22Rv1 (cell line): Measurements from ENCODE around the gene FADS2.

Experiments used
- H3K27ac ChIP-seq: fragments of 450-650 bp; 2 replicates; pipeline ENCODE4 v1.5.1; 2017
- CTCF ChIP-seq: fragments of 450-650 bp; IDR thresholded peaks from 2 replicates; pipeline ENCODE4 v1.5.1; 2017; ENCODE audit warnings: mild to moderate bottlenecking
- ZFX ChIP-seq: fragments of 450-650 bp; IDR thresholded peaks from 2 replicates; pipeline ENCODE4 v1.6.1; 2017; ENCODE audit warnings: antibody characterized with exemption, borderline replicate concordance

FADS2 gene

DNA sequence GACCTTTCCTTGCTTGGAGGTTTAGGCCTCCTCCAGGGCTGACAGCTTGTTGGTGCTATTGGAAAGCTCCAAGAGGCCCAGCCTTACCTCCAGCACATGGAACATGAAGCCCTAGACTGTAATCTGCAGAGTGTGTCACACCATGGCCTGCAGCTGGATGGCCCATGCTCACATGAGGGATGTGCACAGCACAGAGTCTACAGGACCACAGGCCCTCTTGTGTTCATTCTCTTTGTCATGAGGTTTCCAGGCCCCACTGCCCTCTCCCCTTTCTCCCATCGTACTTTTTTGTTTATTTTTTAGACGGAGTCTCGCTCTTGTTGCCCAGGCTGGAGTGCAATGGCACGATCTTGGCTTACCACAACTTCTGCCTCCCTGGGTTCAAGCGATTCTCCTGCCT lies 21.3 kb upstream of the FADS2 start:
- no peak for TF ChIP-seq ZFX
- no peak for TF ChIP-seq CTCF
- no peak overlapping the region for H3K27ac ChIP-seq

- H3K27ac ChIP-seq = no peak overlapping the region
- no peak for TF ChIP-seq CTCF
- TF ChIP-seq ZFX = no peak
Measured at GRCh38 chr11:61810671-61811175, 17.4 kb upstream of the FADS2 start.

DNA sequence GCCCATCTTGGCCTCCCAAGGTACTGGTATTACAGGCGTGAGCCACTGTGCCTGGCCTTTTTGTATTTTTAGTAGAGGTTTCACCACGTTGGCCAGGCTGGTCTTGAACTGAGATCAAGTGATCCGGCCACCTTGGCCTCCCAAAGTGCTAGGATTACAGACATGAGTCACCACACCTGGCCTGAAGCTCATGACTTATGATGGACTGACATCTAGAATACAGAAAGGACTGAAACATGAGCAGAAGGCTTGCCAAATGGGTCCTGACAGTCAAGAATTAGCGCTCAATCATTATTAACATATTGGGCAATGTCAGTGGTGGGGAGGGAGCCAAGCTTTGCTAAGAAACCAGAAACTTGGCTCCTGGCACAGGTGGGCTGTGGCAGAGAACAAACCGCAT lies 16.3 kb upstream of the FADS2 start:
- H3K27ac ChIP-seq = no peak overlapping the region
- TF ChIP-seq ZFX (no peak), CTCF (no peak)

- TF ChIP-seq ZFX = no peak
- TF ChIP-seq CTCF = no peak
- peak overlapping the region; percentile 99 for H3K27ac ChIP-seq
Measured at GRCh38 chr11:61812736-61813411, 15.2 kb upstream of the FADS2 start.

- TF ChIP-seq ZFX (no peak), CTCF (no peak)
- H3K27ac ChIP-seq = peak overlapping the region; percentile 99
Measured at GRCh38 chr11:61814247-61814957, 13.7 kb upstream of the FADS2 start.

DNA sequence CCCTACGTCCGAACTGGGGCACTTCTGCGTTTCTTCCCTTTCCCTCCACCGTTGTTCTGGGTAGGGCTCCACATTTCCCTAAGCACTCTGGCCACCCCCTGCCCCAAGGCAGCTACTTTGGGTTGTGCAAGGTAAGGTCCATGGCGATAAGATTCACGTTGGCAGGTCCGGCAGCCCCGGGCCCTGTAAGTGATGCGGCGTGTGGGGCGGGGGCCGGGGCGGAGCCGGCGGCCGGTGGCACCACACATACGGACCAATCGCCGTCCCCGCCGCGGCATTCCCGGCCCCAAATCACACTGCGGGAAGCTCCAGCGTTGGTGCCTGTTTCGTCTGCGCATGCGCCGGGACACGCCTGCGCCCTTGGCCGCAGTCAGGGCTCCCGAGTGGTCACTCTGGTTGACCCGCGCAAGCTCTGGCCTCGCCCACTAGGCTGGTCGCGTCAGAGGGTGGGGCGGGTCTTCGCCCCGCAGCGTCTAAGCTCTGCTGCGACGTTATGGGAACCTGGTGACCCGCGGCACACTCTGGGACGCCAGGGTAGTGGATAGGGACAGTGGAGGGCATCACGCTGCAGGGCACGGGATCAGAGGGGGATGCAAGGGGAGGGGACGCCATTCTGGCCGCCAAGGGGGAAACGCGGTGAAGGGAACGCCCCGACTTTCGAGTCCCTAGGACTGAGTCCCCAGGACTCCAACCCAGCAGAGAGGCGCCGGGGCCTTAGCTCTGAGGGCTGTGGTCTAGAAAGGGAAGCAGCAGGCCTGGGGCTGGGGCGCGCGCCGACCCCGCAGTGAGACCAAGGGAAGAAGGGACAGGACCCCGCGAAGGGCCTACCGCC lies 12.9 kb upstream of the FADS2 start:
- H3K27ac ChIP-seq = peak overlapping the region; percentile 99
- TF ChIP-seq CTCF (no peak), ZFX (no peak)
